ENCODE measurements around the gene HAP1. TPM values are rescaled to one million over a fixed set of nuclear protein-coding genes. Genes with fewer than 3 reads are reported as not detected.

Gene HAP1
- total RNA-seq, 1 experiment from 2014 or later: 2.5 TPM

GRCh38 chr17:41678907-41679739, 55.3 kb downstream of the HAP1 start:
- no peak overlapping the region for H3K27ac ChIP-seq (ENCODE audit: insufficient read length, low read depth, low read length)
- no peak overlapping the region for H4K5ac ChIP-seq (ENCODE audit: insufficient read length, low read depth, low read length)
- no peak overlapping the region for H3K14ac ChIP-seq (ENCODE audit: insufficient read depth, low read length)
- no peak overlapping the region for H3K23ac ChIP-seq (ENCODE audit: insufficient read length, low read depth, low read length)
- H2BK12ac ChIP-seq (ENCODE audit: insufficient read length, low read depth, low read length): no peak overlapping the region
- no peak overlapping the region for H4K8ac ChIP-seq (replicated peaks; ENCODE audit: insufficient read length, low read depth, low read length)
- TF ChIP-seq CTCF (conservative IDR thresholded peaks at IDR 0.05): peak; percentile 43; the same call in 2 of the 3 replicates
- H3K79me2 ChIP-seq (ENCODE audit: insufficient read depth, low read length): no peaks in the 10 kb centered on the region
- no peaks in the 10 kb centered on the region for H3K9me3 ChIP-seq (ENCODE audit: control insufficient read depth, low read depth, low read length)
- Mint-ChIP-seq H3K36me3 (ENCODE audit: insufficient read depth in 1 of 3, low read depth in 3 of 3) (peaks cover 0 to 5% (median 0%) of the 10 kb centered on the region in 3 experiments; a peak in 3 of 7 replicates), H3K4me3 (no peak overlapping the region; a peak in 1 of 5 replicates), H3K4me1 (peaks cover 33 to 55% of the 10 kb centered on the region in 2 experiments), H3K27me3 (ENCODE audit: low read depth) (peaks cover 5% of the 10 kb centered on the region), H3K27ac (no peak overlapping the region), H3K9me3 (peaks cover 7% of the 10 kb centered on the region in 2 experiments; a peak in 2 of 5 replicates)
- DNase-seq: no peak
- no peak overlapping the region for H2BK15ac ChIP-seq (ENCODE audit: low read depth, low read length)
- no peaks in the 10 kb centered on the region for H4K20me1 ChIP-seq (ENCODE audit: control insufficient read depth, insufficient read depth, insufficient read length)
- peaks cover 3% of the 10 kb centered on the region for H3K23me2 ChIP-seq (ENCODE audit: insufficient read length, low read depth, low read length, poor library complexity, severe bottlenecking)
- H3K27me3 ChIP-seq (ENCODE audit: insufficient read depth, low read length): no peaks in the 10 kb centered on the region
- H2AFZ ChIP-seq (ENCODE audit: low read length): no peak overlapping the region
- H3K79me1 ChIP-seq (ENCODE audit: insufficient read depth, low read depth, low read length, poor library complexity, severe bottlenecking): no peaks in the 10 kb centered on the region
- no CpG with 5 or more reads among the region's 6 CpGs for WGBS (ENCODE audit: extremely low coverage, insufficient read length, low lambda C conversion rate)
- no peak overlapping the region for H3K9ac ChIP-seq (ENCODE audit: extremely low read depth, insufficient read length, low read length)
- no peak overlapping the region for H3K56ac ChIP-seq (ENCODE audit: insufficient read length, low read depth, low read length)
- H2BK5ac ChIP-seq (ENCODE audit: insufficient read length, low read length): no peak overlapping the region
- H2BK20ac ChIP-seq (ENCODE audit: low read depth, low read length, poor library complexity, severe bottlenecking): no peak overlapping the region
- H2AK5ac ChIP-seq (ENCODE audit: insufficient read length, low read length): no peak overlapping the region
- no peak overlapping the region for H2BK120ac ChIP-seq (ENCODE audit: low read depth, low read length, poor library complexity, severe bottlenecking)
- H4K91ac ChIP-seq (ENCODE audit: insufficient read length, low read depth, low read length): no peak overlapping the region
- no peak overlapping the region for H3K18ac ChIP-seq (ENCODE audit: insufficient read length, low read depth, low read length)
- no peak overlapping the region for H3K4me2 ChIP-seq (ENCODE audit: insufficient read depth, insufficient read length, low read length)
- H3K4me1 ChIP-seq (ENCODE audit: insufficient read depth, low read length): peaks cover 3% of the 10 kb centered on the region; the same call in 1 of the 2 replicates
- no peak overlapping the region for H3T11ph ChIP-seq (ENCODE audit: low read length)
- no peak overlapping the region for H3K4ac ChIP-seq (ENCODE audit: low read depth, low read length)
